ENCODE results near the gene BCAS2.
A peak's percentile ranks its signal among the peaks of the same experiment; 100 is the strongest.

Gene BCAS2

DNA sequence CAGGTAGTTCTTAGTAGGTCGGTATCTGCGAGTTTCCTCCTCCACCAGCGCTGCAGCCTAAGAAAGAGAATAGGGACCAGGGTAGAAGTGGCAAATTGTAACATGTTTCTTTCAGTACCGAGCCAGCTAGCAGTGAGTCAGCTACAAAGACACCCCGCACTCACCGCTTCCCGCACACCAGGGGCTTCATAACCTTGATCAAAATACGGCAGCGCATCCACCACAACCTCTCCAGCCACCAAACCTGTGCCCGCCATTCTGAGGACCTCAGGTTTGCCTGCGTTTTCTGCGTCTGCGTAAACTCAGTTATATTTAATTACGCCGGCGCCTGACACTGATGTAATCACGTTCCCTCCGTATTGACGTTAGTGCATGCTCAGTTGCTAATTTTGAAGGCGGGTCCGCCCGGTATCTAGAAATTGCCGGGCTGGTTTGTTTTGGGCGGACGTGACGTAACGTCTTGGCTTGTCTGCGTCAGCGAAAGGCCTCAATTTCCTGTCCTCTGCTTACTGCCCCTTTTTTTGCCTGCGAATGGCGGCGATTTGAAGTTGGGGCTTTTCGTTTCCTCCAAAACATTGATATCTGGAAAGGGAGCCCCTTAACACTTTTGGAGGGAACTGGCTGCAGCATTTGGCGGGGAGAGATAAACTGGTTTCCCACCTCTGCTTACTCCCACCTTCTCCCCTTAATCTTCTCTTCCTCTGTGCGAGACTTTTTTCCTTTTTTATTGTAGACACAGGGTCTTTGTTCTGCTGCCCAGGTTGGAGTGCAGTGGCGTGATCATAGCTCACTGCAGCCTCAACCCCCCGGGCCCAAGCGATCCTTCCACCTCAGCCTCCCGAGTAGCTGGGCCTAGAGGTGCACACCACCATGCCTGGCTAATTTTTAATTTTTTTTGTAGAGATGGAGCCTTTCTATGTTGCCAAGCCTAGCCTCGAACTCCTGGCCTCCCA, at the start of gene BCAS2:
BCAS2 (minus strand) TSS at position 281 of the 953 bp plus-strand sequence; CDS start at position 257, 24 bp downstream.
- Histone ChIP-seq H3K27ac (ENCODE audit: low read length) (peak within 1 kb of the TSS; percentile 95), H3K27me3 (ENCODE audit: low read depth, low read length) (no peaks in the 10 kb centered on the region), H3K36me3 (ENCODE audit: control insufficient read depth in 1 of 2, insufficient read depth in 2 of 2, low read length in 2 of 2) (peaks cover 4 to 13% of the 10 kb centered on the region in 2 donors), H3K4me1 (ENCODE audit: control insufficient read depth in 1 of 2, insufficient read depth in 2 of 2, low read length in 2 of 2) (peaks cover 3 to 16% of the 10 kb centered on the region in 2 donors), H3K4me3 (ENCODE audit: low read depth in 1 of 2, low read length in 2 of 2) (peak within 1 kb of the TSS; percentile 71 to 93), H3K9me3 (ENCODE audit: control insufficient read depth in 1 of 2, low read length in 2 of 2) (no peaks in the 10 kb centered on the region)

DNA sequence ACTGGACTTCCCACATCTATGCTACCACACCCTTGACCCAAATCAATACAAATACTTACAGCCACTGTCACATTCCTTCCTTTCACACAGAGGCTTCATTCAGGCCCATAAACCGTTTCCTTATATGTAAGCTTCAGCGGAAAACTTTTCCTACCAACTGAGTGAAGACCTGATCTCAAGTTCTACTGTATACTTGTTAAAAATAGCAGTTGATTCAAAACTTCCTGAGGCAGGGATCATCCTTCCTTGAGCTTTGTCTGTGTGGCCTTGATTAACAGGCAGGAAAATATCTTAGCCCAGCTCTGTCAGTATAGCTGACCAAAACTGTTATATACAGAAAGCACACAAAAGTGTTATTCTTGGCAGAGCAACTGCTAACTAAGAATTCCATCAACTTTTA, 45.7 kb upstream of the BCAS2 start:
- no peaks in the 10 kb centered on the region for H3K4me1 ChIP-seq (ENCODE audit: control insufficient read depth in 1 of 2, insufficient read depth in 2 of 2, low read length in 2 of 2)
- no peaks in the 10 kb centered on the region for H3K9me3 ChIP-seq (ENCODE audit: control insufficient read depth in 1 of 2, low read length in 2 of 2)
- no peak overlapping the region for H3K4me3 ChIP-seq (ENCODE audit: low read depth in 1 of 2, low read length in 2 of 2)
- no peak overlapping the region for H3K27ac ChIP-seq (ENCODE audit: low read length)
- no peaks in the 10 kb centered on the region for H3K27me3 ChIP-seq (ENCODE audit: low read depth, low read length)
- H3K36me3 ChIP-seq (ENCODE audit: control insufficient read depth in 1 of 2, insufficient read depth in 2 of 2, low read length in 2 of 2), result peaks cover 0 to under 1% of the 10 kb centered on the region in 2 donors

DNA sequence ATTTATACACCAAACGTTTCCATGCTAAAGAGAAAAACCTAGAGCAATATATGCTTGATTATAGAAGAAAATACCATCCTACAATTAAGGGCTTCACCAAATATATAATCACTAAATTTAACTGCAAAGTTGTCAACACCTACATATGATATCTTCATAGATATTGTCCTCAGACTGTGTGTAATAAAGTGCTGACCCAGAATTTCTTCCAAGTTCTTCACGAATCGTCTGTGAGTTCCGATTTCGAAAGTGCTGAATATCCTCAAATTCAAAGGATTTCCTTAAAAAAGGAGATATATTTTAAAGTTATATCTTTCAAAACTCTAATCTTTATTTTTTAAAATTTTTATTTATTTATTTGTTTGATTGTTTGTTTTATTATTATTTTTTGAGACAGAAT, 41.9 kb upstream of the BCAS2 start:
- Histone ChIP-seq H3K4me1 (ENCODE audit: control insufficient read depth in 1 of 2, insufficient read depth in 2 of 2, low read length in 2 of 2) (no peaks in the 10 kb centered on the region), H3K36me3 (ENCODE audit: control insufficient read depth in 1 of 2, insufficient read depth in 2 of 2, low read length in 2 of 2) (peaks cover 0 to 5% of the 10 kb centered on the region in 2 donors), H3K27me3 (ENCODE audit: low read depth, low read length) (no peaks in the 10 kb centered on the region), H3K27ac (ENCODE audit: low read length) (no peak overlapping the region), H3K4me3 (ENCODE audit: low read depth in 1 of 2, low read length in 2 of 2) (no peak overlapping the region), H3K9me3 (ENCODE audit: control insufficient read depth in 1 of 2, low read length in 2 of 2) (no peaks in the 10 kb centered on the region)

DNA sequence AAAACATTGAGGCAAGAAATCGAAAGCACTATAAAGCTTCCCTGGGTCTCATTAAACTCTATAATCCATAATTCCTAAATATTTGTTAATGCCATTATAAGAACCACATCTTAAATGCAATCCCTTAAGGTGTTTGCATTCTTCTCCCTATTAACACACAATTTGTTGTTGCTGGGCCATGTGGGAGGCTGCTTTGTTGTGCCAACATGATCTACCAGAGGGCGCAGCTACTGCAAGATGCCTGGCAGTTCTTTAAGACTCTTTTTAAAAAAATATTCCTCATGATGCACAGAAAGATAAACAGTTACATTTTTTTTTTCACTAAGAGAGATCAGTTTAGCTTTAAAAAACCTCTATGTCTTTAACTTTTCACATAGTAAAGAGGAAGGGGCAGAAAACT, 39.0 kb upstream of the BCAS2 start:
- no peak overlapping the region for H3K27ac ChIP-seq (ENCODE audit: low read length)
- no peaks in the 10 kb centered on the region for H3K27me3 ChIP-seq (ENCODE audit: low read depth, low read length)
- no peak overlapping the region for H3K4me3 ChIP-seq (ENCODE audit: low read depth in 1 of 2, low read length in 2 of 2)
- peaks cover 0 to 5% of the 10 kb centered on the region in 2 donors for H3K36me3 ChIP-seq (ENCODE audit: control insufficient read depth in 1 of 2, insufficient read depth in 2 of 2, low read length in 2 of 2)
- no peaks in the 10 kb centered on the region for H3K4me1 ChIP-seq (ENCODE audit: control insufficient read depth in 1 of 2, insufficient read depth in 2 of 2, low read length in 2 of 2)
- no peaks in the 10 kb centered on the region for H3K9me3 ChIP-seq (ENCODE audit: control insufficient read depth in 1 of 2, low read length in 2 of 2)

DNA sequence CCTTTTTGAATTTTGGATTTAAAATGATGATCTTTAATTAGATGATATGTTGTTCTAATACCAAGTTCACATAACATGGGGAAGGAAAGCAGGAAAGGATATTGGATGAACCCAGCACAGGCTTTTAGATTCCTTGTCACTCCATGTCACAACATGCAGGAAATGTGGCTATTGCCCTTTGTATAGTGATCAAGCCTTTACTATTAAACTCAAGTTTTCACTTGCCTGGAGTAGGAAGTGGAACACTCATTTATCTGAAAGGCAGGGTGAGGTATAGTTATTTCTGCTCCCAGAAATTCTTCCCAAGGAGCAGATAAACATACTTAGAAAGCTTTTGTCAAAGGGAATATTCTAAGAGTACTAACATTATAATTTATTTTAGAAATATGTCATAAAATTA, 37.2 kb upstream of the BCAS2 start:
- no peak overlapping the region for H3K4me3 ChIP-seq (ENCODE audit: low read depth in 1 of 2, low read length in 2 of 2)
- no peak overlapping the region for H3K27ac ChIP-seq (ENCODE audit: low read length)
- H3K4me1 ChIP-seq (ENCODE audit: control insufficient read depth in 1 of 2, insufficient read depth in 2 of 2, low read length in 2 of 2), result no peaks in the 10 kb centered on the region
- H3K27me3 ChIP-seq (ENCODE audit: low read depth, low read length), result no peaks in the 10 kb centered on the region
- peaks cover 0 to 5% of the 10 kb centered on the region in 2 donors for H3K36me3 ChIP-seq (ENCODE audit: control insufficient read depth in 1 of 2, insufficient read depth in 2 of 2, low read length in 2 of 2)
- H3K9me3 ChIP-seq (ENCODE audit: control insufficient read depth in 1 of 2, low read length in 2 of 2), result no peaks in the 10 kb centered on the region

DNA sequence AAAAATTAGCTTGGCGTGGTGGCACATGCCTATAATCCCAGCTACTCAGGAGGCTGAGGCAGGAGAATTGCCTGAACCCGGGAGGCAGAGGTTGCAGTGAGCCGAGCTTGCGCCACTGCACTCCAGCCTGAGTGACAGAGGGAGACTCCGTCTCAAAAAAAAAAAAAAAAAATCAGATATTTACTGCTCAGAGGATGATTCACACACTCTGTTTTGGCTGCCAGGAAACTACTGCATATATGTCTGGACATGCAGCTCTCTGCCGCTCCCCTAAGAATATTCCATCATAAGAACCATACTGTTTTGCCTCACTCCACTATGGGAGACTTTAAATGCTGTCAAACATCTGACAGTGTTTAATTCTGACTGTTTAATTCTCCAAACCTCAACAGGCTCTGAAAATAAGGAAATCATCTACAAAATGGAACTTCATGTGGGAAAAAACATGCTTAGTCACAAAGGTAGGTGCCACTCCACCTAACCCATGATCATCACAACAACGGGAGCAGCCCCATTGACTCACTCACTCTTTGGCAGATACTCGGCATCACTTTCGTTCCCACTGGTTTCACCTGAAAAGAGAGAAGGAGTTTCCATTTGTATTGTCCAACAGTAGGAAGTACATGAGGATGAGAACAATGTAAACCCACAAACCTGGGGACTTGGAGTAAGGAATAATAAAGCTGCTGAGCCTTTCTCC, 29.3 kb upstream of the BCAS2 start:
- no peak overlapping the region for H3K4me3 ChIP-seq (ENCODE audit: low read depth in 1 of 2, low read length in 2 of 2)
- H3K27ac ChIP-seq (ENCODE audit: low read length), result no peak overlapping the region
- no peaks in the 10 kb centered on the region for H3K9me3 ChIP-seq (ENCODE audit: control insufficient read depth in 1 of 2, low read length in 2 of 2)
- H3K36me3 ChIP-seq (ENCODE audit: control insufficient read depth in 1 of 2, insufficient read depth in 2 of 2, low read length in 2 of 2), result peaks cover 0 to 5% of the 10 kb centered on the region in 2 donors
- no peaks in the 10 kb centered on the region for H3K4me1 ChIP-seq (ENCODE audit: control insufficient read depth in 1 of 2, insufficient read depth in 2 of 2, low read length in 2 of 2)
- no peaks in the 10 kb centered on the region for H3K27me3 ChIP-seq (ENCODE audit: low read depth, low read length)

DNA sequence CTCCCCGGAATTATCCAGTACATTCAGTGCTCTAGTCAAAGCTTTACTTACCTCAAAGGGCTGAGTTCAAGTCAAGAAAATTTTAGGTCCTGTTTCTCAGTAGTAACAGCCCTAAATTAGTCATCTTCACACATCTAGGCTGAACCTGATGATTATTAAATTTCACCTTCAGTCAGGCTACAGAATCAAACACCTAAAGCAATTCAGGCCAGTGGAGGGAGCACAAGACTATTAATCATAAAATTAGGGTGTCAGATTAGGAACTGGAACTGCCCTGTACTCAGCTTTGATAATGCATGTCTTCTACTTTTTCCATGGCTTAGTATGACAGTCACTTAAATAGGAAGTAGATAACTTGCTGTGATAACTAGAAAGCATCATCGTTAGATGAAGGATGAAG, 28.4 kb upstream of the BCAS2 start:
- Histone ChIP-seq H3K27ac (ENCODE audit: low read length) (no peak overlapping the region), H3K27me3 (ENCODE audit: low read depth, low read length) (no peaks in the 10 kb centered on the region), H3K4me1 (ENCODE audit: control insufficient read depth in 1 of 2, insufficient read depth in 2 of 2, low read length in 2 of 2) (no peaks in the 10 kb centered on the region), H3K4me3 (ENCODE audit: low read depth in 1 of 2, low read length in 2 of 2) (no peak overlapping the region), H3K9me3 (ENCODE audit: control insufficient read depth in 1 of 2, low read length in 2 of 2) (no peaks in the 10 kb centered on the region), H3K36me3 (ENCODE audit: control insufficient read depth in 1 of 2, insufficient read depth in 2 of 2, low read length in 2 of 2) (peaks cover 0 to 5% of the 10 kb centered on the region in 2 donors)

DNA sequence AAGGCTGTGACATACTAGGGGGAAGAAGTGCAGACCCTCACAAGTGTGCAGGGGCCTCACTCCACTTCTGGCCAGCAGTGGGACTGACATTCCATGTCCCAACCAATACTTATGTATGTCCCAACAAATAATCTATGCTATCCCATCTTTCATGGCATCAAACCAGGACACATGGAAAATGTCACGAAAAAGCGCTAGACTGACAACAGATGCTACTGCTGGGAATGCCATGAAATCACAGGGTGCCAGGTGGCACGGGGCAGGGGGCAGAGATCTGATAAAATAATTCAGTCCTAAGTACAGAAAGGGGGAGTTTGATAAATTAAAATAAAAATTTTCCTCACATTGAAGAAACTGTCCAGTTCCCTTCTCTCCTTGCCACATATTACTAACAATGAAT, 27.6 kb upstream of the BCAS2 start:
- Histone ChIP-seq H3K27ac (ENCODE audit: low read length) (no peak overlapping the region), H3K4me1 (ENCODE audit: control insufficient read depth in 1 of 2, insufficient read depth in 2 of 2, low read length in 2 of 2) (no peaks in the 10 kb centered on the region), H3K27me3 (ENCODE audit: low read depth, low read length) (no peaks in the 10 kb centered on the region), H3K9me3 (ENCODE audit: control insufficient read depth in 1 of 2, low read length in 2 of 2) (no peaks in the 10 kb centered on the region), H3K4me3 (ENCODE audit: low read depth in 1 of 2, low read length in 2 of 2) (no peak overlapping the region), H3K36me3 (ENCODE audit: control insufficient read depth in 1 of 2, insufficient read depth in 2 of 2, low read length in 2 of 2) (peaks cover 0 to 5% of the 10 kb centered on the region in 2 donors)

DNA sequence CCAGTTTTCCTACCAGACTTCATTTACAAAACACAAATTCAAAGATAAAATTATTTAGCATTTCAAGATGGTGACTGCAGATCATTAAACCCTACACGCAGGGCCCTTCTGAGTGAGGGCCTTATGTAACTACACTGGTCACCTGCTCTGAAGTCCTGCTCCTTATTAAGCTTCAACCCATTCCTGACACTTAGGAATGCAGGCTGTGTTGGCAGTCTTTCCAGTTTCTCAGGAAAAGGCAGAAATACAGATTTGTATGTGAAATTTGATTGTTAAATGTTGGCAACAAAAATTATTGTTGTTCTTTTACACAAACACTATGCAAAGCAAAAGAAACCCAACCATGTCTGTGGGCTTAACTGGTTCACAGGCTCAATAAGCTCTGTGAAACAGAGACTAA, 25.8 kb upstream of the BCAS2 start:
- peaks cover 0 to 9% of the 10 kb centered on the region in 2 donors for H3K36me3 ChIP-seq (ENCODE audit: control insufficient read depth in 1 of 2, insufficient read depth in 2 of 2, low read length in 2 of 2)
- no peaks in the 10 kb centered on the region for H3K9me3 ChIP-seq (ENCODE audit: control insufficient read depth in 1 of 2, low read length in 2 of 2)
- H3K27me3 ChIP-seq (ENCODE audit: low read depth, low read length), result no peaks in the 10 kb centered on the region
- no peak overlapping the region for H3K4me3 ChIP-seq (ENCODE audit: low read depth in 1 of 2, low read length in 2 of 2)
- no peak overlapping the region for H3K27ac ChIP-seq (ENCODE audit: low read length)
- H3K4me1 ChIP-seq (ENCODE audit: control insufficient read depth in 1 of 2, insufficient read depth in 2 of 2, low read length in 2 of 2), result no peaks in the 10 kb centered on the region

DNA sequence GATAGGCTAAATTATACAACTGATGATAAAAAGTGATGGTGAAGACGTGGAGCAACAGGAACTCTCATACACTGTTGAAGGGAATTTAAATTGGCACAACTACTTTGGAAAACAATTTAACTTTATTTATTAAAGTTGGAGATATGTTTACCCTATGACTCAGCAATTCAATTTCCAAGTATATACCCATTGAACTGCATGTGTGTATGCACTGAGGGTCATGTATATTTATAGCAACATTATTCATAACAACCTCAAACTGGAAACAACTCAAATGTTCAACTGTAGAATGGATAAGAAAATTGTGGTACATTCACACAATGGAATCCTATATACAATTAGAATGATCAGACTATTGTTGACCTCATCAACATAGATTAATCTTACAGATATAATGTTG, 16.5 kb upstream of the BCAS2 start:
- Histone ChIP-seq H3K27ac (ENCODE audit: low read length) (no peak overlapping the region), H3K27me3 (ENCODE audit: low read depth, low read length) (no peaks in the 10 kb centered on the region), H3K4me3 (ENCODE audit: low read depth in 1 of 2, low read length in 2 of 2) (no peak overlapping the region), H3K36me3 (ENCODE audit: control insufficient read depth in 1 of 2, insufficient read depth in 2 of 2, low read length in 2 of 2) (peaks cover 9 to 34% of the 10 kb centered on the region in 2 donors), H3K4me1 (ENCODE audit: control insufficient read depth in 1 of 2, insufficient read depth in 2 of 2, low read length in 2 of 2) (no peaks in the 10 kb centered on the region), H3K9me3 (ENCODE audit: control insufficient read depth in 1 of 2, low read length in 2 of 2) (no peaks in the 10 kb centered on the region)

DNA sequence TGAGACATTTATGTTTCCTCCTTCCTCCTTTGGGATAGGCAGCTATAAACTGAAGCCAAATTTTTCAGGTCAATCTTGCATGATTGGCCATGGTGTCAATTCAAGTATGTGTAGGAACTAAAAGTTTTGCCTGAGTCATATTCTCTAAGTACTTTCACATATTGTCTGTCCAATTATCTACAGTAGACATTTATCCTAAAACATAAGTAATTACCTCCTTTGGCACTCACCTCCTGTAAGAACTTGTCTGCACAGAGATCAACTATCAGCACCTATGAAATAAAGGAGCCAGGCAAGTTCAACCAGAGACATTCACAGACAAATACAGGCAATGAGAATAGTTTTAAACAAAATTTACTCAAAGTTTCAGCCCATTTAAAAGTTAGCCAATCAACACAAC, 14.2 kb upstream of the BCAS2 start:
- Histone ChIP-seq H3K4me3 (ENCODE audit: low read depth in 1 of 2, low read length in 2 of 2) (no peak overlapping the region), H3K36me3 (ENCODE audit: control insufficient read depth in 1 of 2, insufficient read depth in 2 of 2, low read length in 2 of 2) (peaks cover 5 to 29% of the 10 kb centered on the region in 2 donors), H3K9me3 (ENCODE audit: control insufficient read depth in 1 of 2, low read length in 2 of 2) (no peaks in the 10 kb centered on the region), H3K4me1 (ENCODE audit: control insufficient read depth in 1 of 2, insufficient read depth in 2 of 2, low read length in 2 of 2) (no peaks in the 10 kb centered on the region), H3K27ac (ENCODE audit: low read length) (no peak overlapping the region), H3K27me3 (ENCODE audit: low read depth, low read length) (no peaks in the 10 kb centered on the region)

Measured in muscle layer of duodenum (tissue), 2 donors.